HG03095 (cell line): ENCODE measurements around the gene MED12L.
"Not testable (repeated sequence)": the region's sequence is repeated elsewhere in the genome, so short reads cannot be mapped to it uniquely, and the experiment has no call there.

ENCODE experiments used
- ATAC-seq: cut with Tn5 transposase; IDR thresholded peaks from one replicate; pipeline ENCODE4 v1.9.1; 2021; ENCODE audit warnings: moderate library complexity; ENCODE audit not compliant: unreplicated experiment

The MED12L gene

DNA sequence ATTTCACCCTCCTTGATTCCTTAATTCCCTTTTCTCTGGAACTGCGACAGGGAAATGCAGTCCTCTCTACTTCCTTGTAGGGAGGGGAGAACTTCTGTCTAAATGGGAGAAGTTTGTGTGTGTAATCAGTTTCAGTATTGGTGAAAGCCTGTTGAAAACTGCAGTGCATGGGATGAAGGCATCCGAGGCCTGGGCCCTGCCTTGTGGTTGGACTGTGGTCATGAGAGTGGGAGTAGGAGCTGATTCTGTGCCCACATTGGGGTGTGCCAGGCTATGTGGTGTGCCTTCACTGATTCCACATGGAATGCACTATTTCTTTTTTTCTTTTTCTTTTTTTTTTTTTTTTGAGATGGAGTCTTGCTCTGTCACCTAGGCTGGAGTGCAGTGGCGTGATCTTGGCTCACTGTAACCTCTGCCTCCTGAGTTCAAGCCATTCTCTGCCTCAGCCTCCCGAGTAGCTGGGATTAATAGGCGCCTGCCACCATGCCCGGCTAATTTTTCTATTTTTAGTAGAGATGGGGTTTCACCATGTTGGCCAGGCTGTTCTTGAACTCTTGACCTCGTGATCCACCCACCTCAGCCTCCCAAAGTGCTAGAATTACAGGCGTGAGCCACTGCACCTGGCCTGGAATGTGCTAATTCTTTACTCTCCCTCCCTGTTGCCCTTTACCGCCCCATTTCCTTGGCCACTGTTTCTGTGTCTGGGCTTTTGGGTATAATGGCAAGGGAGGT lies 84.7 kb downstream of the MED12L start:
- ATAC-seq = not testable (repeated sequence)

DNA sequence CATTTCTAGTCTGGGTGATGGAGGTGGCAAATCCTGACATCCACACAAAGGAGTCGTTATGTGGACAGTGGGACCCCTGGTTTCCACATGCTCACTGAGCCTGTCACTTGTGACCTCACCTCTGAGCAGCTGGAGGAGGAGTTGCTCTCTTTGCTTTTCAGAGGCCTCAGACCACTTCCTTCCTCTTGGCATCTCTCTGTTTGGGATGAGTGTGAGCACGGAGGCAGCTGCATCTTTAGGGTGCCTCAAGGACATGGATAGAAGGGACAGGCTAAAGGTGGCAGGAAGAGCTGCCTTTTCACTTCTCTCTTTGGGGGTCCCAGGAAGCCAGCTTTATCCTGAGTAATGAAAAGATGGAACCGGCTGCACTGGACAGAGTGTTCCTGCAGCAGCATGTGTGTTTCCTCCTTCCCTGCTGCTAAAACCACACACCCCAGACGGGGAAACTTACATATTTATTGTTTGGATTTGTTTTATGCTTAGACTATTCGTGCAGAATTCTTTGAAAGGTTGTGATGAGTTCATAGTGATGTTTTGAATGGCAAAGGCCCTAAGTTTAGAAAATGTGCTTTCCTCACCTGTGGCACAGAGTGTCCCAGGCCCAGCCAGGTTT lies 85.8 kb downstream of the MED12L start:
- peak; percentile 67 for ATAC-seq

DNA sequence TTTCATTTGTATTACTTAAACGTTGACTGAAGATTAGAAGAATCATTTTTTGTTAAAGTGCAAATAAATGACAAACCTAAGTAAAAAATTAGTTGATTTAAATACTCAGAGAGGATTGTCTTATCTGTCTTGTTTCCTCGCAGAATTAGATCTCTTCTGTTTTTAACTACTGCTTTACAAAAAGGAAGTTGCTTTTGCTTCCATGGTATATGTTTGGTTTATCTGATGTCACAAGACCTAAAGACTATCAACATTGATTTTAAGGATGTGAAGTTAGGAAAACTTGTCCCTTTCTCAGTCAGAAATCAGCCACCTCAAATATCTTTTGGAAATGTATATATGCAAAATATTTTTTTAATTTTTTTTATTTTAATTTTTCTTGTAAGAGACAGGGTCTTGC lies 88.9 kb downstream of the MED12L start:
- no peak for ATAC-seq

DNA sequence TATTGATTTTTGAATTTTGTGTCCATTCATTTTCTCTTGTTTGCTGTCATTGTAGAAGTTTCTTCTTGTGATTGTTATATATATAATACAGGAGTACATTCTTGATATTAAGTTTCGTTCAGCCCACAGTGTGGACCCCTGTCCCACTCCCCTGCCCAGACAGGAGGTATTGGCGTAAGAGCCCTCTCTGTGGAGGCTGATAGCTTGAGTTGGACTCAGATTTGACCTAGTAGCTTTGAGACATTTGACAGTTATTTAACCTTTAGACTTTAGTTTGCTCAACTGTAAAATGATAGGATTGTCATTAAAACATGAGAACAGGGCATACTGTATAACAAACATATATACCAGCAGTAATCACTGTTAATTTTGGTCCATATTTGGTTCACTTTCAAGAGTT lies 90.5 kb downstream of the MED12L start:
- no peak for ATAC-seq

DNA sequence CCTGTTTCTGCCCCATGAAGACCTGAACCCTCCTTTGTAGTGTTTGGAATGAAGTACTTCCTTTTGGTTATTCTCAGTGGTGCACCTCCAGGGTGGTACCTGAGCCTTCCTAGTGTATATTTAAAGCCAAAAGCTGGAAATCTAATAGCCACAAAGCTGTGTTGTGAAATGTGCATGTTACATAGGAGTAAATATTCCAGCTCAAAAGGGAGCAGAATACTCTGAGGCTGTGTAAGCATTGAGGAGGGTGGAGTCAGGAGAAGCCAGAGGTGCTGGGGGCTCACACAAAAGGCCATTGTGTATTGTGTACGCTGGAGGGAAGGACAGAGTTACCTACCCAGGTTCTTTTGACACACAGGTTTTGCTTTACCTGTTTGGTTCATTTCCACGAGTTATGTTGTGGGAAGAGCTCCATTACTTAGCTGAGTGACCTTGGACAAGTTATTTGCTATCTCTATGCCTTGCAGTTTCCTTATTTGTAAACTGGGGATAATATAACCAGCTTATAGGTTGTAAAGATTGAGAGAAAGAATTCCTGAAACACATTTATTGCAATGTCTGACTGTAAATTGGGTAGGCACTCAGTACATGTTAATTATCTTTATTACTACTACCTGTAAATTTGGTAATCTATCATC lies 92.9 kb downstream of the MED12L start:
- ATAC-seq = no peak

DNA sequence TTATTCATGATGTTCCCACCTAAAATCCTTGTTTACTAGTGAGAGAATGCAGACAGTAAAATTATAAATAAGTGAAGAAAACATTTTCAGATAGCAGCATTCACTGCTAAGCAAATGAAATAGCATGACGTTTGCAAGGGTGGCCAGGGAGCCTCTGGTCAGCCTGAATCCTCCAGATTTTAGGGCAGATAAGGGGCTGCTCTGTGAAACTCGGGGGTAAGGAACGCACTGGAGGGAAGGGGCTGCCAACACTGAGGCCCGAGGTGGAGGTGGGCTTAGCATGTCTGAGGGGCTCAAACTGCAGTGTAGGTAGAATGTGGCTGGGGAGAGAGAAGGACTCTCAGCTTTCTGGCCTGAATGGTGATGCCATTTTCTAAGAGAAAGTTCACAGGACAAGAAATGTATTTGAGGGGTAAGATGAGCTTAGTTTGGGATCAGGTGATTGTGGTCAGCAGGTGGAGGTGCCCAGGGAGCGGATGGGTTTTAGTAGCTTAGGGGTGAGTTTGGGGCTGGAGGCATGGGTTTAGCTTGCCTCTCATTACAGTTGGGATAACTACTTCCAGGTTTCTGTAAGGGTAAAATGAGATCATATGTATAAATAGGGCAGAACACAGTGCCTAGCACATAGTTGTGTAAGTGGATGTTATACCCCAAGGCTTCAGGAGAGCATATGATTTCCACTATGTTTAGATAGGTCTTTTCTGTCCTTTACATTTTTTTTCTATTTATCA lies 97.0 kb downstream of the MED12L start:
- no peak for ATAC-seq

DNA sequence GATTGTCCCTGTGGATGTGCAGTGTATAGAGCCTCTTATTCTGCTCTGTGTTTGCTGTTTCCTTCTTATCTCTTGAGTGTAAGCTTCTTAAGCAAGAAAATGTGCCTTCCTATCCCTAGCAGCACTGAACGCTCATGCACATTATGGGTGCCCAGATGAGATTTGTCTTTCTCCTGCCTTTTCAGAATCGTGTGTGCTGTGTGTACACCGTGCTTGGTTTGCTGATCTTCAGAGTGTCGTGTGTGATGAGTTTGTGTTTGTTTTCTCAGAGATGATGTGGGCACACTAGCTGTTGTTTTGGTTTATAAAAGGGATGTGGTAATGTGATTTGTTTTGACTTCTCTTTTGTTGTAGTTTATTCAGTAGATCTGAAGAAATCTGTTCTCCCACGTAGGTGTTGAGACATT lies 97.8 kb downstream of the MED12L start:
- no peak for ATAC-seq

DNA sequence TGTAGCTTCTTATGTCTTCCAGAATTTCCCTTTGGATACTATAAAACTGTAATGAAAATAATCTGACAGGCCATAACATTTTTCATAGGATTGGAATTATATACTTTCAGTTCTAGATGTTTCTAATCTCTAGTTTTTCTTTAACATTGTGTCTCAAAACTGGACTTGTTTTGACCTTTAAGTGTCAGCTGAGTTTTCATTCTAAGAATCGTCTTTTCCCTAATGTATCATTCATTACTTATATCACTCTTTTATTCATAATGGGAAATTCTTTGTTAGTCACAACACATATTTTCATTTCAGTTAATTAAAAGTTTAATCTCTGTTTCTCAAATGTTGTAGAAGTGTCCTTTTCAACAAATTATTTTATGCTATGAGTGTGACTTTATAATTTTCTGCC lies 105.6 kb downstream of the MED12L start:
- ATAC-seq = no peak

DNA sequence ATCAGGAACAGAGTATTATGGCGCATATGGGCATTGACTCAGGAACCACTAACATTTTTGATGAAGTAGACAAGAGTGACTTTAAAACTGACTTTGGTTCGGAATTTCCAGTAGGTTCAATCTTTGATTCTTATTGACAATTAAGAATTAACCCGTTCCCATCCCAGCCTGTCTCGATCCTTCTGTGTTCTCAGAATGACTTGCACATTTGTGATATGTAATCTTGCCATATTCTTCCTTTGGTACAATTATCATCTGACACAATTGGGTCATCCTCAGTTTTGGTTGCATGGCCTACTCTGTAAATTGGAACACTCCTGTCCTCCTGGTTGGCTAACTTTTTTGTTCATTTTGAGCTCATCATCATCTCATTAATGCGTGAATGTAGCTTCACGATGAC lies 107.1 kb downstream of the MED12L start:
- ATAC-seq = no peak

DNA sequence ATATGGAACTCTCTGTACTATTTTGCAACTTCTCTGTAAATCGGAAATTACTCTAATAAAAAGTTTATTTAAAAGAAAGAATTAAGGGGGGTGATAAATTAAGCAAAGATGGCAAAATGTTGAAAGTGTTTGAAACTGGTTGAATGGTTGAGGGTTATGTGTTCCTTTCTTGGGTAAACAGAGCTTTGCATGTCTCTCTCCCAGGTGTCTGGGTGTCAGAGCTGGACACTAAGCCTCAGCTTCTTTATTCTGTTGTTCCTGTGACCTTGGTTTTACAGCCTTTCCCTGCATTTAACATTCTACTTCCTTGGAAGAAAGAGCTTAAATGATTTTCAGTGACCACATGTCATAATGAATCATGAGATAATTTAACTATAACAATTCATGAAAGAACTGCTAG lies 110.4 kb downstream of the MED12L start:
- ATAC-seq = no peak

DNA sequence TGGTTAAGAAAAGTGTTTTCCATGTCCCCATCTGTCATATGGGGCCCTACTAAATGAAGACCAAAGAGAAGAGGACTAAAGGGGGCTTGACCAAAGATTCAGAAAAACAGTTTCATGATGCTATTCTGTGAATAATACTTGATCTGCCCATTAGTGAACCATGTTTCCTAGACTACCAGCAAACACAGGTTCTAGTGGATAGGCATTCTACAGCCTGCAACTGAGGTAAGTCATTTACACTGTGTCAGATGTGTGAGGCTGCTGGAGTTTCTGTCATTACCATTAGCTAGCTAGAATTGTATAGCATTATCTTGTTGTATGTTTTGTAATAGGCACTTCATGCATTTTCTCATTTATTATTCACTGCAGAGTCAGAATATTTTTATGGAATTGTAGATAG lies 111.0 kb downstream of the MED12L start:
- ATAC-seq = no peak

DNA sequence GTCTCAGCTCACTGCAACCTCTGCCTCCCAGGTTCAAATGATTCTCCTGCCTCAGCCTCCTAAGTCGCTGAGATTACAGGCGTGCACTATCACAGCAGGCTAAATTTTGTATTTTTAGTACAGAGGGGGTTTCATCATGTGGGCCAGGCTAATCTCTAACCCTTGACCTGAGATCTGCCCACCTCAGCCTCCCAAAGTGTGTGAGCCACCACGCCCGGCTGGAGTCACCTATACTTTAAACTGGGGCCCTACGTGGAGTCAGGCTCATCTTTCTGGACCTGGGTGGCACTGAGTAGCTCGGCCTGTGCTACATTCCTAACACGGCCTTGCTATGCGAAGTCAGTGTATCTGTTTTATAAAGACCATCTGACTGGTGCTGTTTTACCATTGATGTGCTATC lies 111.8 kb downstream of the MED12L start:
- no peak for ATAC-seq

DNA sequence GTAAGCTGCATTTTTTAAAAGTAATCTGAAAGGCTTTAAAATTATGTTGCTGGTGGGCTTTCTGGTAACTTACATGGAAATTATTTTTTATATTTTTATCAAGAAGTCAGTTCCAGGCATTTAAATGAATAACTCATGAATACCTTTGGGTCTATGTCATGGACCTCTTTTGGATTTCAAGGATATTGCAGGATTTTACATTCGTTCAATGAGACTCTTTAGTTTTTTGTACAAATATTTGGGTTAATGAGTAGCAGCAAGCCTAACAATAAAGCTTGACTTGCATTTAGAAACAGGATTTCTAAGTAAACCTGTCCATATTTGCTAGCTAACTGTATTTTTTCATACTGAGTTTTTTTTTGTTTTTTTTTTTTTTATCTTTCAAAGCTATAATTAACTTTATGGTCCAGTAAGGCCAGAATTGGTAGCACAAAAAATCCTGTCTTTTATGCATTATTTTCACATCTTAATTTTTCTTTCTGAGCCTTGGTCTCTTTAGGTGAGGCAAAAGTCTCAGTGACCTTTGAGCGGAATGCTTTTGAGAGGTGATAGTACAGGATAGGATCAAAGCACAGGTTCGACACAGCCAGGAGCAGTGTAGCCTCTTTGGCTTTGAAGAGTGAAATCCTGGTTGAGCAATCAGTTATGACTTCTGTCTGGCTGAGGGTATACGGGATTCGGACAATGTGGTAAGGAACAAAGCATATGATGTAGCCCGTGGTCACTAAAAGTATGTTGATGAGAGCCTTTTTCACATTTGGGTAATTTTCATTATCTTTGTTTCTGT lies 112.7 kb downstream of the MED12L start:
- no peak for ATAC-seq

DNA sequence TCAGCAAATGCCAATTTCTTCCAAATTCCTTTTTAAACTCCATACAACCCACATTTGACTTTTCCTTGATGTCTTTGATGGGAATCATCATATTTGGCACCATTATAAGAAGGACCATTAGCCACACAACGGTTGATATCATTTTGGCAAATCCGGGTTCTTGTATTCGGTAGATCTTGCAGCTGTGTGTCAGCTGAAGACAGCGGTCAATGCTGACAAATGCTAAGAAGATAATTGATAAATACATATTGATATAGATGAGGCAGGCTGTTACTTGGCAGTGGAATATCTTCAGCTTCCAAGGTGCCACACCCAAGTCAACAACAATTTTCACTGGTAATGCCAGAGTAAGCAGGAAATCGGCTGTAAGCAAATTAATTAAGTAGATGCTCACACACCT lies 113.4 kb downstream of the MED12L start:
- ATAC-seq = no peak

DNA sequence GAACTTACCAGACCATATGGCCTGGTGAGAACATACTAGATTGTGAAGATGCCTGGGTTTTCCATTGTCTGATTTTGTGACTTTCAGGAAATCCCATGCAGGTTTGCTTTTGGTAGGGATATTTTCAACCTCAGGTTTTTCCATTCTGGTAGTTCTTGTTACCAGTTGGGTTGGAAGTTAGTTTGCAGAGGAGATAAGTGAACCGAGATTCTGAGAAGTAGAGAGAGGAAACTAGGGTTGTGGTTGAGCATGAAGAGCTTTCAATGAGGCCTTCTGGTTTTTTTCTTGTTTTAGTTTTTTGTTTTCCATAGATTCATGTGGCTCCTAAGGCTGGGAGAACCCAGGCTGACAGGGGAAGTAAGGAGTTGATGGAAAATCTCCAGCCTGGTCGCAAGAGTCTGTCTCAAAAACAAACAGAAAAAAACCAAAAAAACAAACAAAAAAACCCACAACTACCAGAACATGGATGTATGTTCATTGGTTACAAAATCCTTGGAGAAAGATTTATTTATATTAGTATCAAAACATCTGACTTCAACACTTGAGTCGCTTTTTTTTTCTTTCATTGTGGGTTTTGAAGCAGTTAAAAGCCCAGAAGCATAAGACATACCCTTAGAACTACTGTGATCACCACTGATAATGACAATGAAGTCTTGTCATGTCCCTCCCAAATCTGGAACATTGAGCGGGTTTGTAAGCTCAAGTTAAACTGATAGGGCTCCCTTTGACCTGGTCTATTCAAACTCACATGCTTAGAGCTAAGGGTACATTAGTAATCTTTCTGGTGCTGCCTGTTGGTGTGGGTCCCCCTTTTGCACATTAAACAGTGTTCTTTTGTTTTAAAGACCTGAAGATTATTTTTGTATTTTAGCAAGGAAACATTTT lies 114.3 kb downstream of the MED12L start:
- ATAC-seq = no peak

DNA sequence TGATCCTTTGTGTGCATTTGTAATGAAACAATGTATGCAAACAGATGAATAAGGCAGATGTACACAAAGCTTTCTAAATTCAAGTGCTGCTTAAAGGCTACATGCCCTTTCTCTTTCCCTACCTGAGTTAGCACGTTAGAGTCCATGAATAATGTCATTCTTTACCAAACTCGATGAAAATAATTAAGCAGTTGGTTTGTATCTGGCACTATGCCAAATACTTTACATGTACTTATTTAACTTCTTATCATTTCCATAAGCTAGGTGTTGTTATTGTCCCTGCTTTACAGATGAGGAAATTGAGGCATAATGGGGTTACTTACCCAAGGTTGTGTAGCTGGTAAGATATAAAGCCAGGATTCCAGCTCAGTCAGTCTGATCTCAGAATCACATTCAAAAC lies 115.1 kb downstream of the MED12L start:
- ATAC-seq = no peak

DNA sequence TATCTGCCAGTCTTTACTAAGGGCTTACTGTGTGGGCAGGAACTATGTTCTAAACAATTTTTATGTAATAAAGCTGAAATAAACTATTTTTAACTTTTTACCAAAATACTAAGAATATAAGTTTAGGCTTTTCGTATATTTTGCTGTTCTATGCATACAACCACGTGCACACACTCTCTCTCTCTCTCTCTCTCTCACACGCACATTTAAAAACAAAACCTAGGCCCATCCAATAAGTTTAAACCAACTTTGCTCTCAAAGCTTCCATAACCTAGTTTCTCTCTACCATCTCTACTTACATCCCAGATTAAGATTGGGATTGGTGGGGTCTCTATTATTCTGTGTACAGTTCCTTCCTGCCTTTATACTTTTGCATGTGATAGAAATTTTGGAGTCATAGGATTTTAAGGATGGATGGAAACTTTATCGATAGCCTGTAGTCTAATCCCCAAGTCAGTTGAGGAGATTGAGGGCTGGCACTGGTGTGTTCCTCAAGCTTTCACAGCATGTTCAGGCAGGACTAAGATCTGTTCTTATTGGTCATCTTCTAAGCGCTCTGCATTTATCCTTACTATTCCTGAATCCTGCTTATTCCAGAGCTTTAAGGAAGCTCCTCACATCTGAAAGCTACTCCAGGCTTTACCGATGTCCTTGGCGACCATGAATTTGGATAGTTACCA lies 115.7 kb downstream of the MED12L start:
- ATAC-seq = no peak

DNA sequence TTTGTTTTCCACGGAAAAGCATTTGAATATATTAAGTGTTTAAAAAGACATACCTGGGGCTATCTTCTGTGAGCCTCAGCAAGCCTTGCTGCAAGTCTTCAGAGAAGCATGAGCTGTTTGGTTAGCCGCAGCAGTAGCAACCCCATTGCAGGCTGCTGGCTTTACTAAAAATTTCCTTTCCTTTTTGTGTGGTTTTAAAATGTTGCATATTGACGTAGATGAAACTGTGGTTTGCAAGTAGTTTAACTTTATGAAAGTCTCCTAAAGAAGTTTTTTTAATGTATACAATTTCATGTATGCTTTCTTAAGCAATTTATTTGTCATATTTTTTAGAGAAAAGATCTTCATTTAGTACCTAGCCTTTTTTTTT lies 117.6 kb downstream of the MED12L start, which contains the start of gene GPR171:
Gene GPR171 (minus strand): TSS at position 166 of the 370 bp plus-strand sequence. CDS start 3,830 bp downstream, outside the sequence.
- peak; percentile 88 for ATAC-seq
